SK-MEL-5 (cell line): ENCODE results near the gene C7orf57. TPM values are rescaled to one million over a fixed set of nuclear protein-coding genes. Genes with fewer than 3 reads are reported as not detected.

Experiments used
- DNase-seq: peaks from one replicate; pipeline ENCODE4 v3.0.0-alpha.2; 2016; ENCODE audit warnings: low read depth, low spot score
- in situ Hi-C: cut with HindIII; loops from 2 replicates; pipeline ENCODE4 v1.10.0; 2016; ENCODE audit warnings: low sequenced_read_pairs, high pct_unique_total_duplicates, low pct_unique_long_range_greater_than_20kb
- total RNA-seq: library from RNA; depleted of rRNA; stranded (reverse); fragments of >200 nt; shearing (Covaris generic); gene quantifications from 2 replicates; pipeline ENCODE4 v1.2.3, GENCODE V29; 2014; rRNA removed

The C7orf57 gene
- total RNA-seq, 1 experiment from 2014 or later = 0.79 TPM

- no peak for DNase-seq
- in situ Hi-C loops = no loop called here
Measured at GRCh38 chr7:48096273-48096672, 60.9 kb downstream of the C7orf57 start.

- in situ Hi-C loops = no loop called here
- no peak for DNase-seq
Measured at GRCh38 chr7:48097521-48098231, 62.3 kb downstream of the C7orf57 start.

GRCh38 chr7:48098846-48099245 lies 63.5 kb downstream of the C7orf57 start:
- in situ Hi-C loops = no loop called here
- DNase-seq = peak; percentile 44

GRCh38 chr7:48099781-48100180 lies 64.4 kb downstream of the C7orf57 start:
- DNase-seq = no peak
- in situ Hi-C loops = no loop called here

GRCh38 chr7:48101352-48101751 lies 66.0 kb downstream of the C7orf57 start:
- DNase-seq = no peak
- in situ Hi-C loops = no loop called here

GRCh38 chr7:48101968-48102367 lies 66.6 kb downstream of the C7orf57 start:
- DNase-seq = no peak
- in situ Hi-C loops = no loop called here

GRCh38 chr7:48102530-48102929 lies 67.2 kb downstream of the C7orf57 start:
- in situ Hi-C loops = no loop called here
- no peak for DNase-seq

GRCh38 chr7:48105045-48105444 lies 69.7 kb downstream of the C7orf57 start:
- DNase-seq = no peak
- in situ Hi-C loops = no loop called here

GRCh38 chr7:48106906-48107659 lies 71.7 kb downstream of the C7orf57 start:
- DNase-seq = no peak
- in situ Hi-C loops = no loop called here

GRCh38 chr7:48107926-48108472 lies 72.7 kb downstream of the C7orf57 start:
- no peak for DNase-seq
- in situ Hi-C loops = no loop called here

GRCh38 chr7:48108959-48109847 lies 73.9 kb downstream of the C7orf57 start:
- in situ Hi-C loops = no loop called here
- DNase-seq = peak; percentile 55

GRCh38 chr7:48109848-48110663 lies 74.7 kb downstream of the C7orf57 start:
- peak; percentile 83 for DNase-seq
- in situ Hi-C loops = no loop called here

- in situ Hi-C loops = no loop called here
- DNase-seq = no peak
Measured at GRCh38 chr7:48110868-48111267, 75.5 kb downstream of the C7orf57 start.

Other genes with a start within 250 kb of the C7orf57 start
- 0.51 and 0.58 TPM in 2 replicates for gene PKD1L1, start 87.1 kb upstream of the C7orf57 start, total RNA-seq
- gene HUS1, start 55.9 kb upstream of the C7orf57 start, total RNA-seq = 50.4 and 71.8 TPM in 2 replicates
- 0.45 TPM in 1 of 2 replicates, not detected in the other for gene SUN3, start 6.4 kb upstream of the C7orf57 start, total RNA-seq
- 140 and 162 TPM in 2 replicates for gene UPP1, start 53.7 kb downstream of the C7orf57 start, total RNA-seq
- gene ABCA13, start 135.9 kb downstream of the C7orf57 start, total RNA-seq = 3.8 and 4.1 TPM in 2 replicates